Activated gamma-delta T cell treated with anti-CD3 and anti-CD28 coated beads, Interleukin-2, amount 50 U/mL, for 16 hours (primary cell): ENCODE measurements around the gene TM4SF5.

ENCODE experiments used
- DNase-seq: peaks from one replicate; pipeline ENCODE4 v3.0.0-alpha.2; 2020; ENCODE audit warnings: low read depth

The TM4SF5 gene

GRCh38 chr17:4747847-4748246 is 23.8 kb upstream of the TM4SF5 start:
- no peak for DNase-seq

- DNase-seq: no peak
These were observed 23.0 kb upstream of the TM4SF5 start for GRCh38 chr17:4748686-4749085.

GRCh38 chr17:4750606-4751005 is 21.1 kb upstream of the TM4SF5 start:
- no peak for DNase-seq

GRCh38 chr17:4751932-4752331 is 19.8 kb upstream of the TM4SF5 start:
- DNase-seq: no peak

GRCh38 chr17:4753392-4753791 is 18.3 kb upstream of the TM4SF5 start:
- no peak for DNase-seq

- DNase-seq: no peak
These were observed 11.9 kb upstream of the TM4SF5 start for GRCh38 chr17:4759776-4760236.

- no peak for DNase-seq
These were observed 7.1 kb upstream of the TM4SF5 start for GRCh38 chr17:4764595-4764994.

GRCh38 chr17:4766201-4766600 is 5.5 kb upstream of the TM4SF5 start:
- DNase-seq: no peak

- no peak for DNase-seq
These were observed 5.0 kb upstream of the TM4SF5 start for GRCh38 chr17:4766723-4767122.

- no peak for DNase-seq
These were observed 3.4 kb upstream of the TM4SF5 start for GRCh38 chr17:4768298-4768697.

- no peak for DNase-seq
These were observed 2.1 kb upstream of the TM4SF5 start for GRCh38 chr17:4769628-4770027.

GRCh38 chr17:4772235-4772613 is 538 bp downstream of the TM4SF5 start:
- no peak for DNase-seq

GRCh38 chr17:4777969-4778760 is 6.5 kb downstream of the TM4SF5 start:
- no peak for DNase-seq

GRCh38 chr17:4780325-4780955 is 8.8 kb downstream of the TM4SF5 start:
- no peak for DNase-seq

GRCh38 chr17:4782652-4783051 is 11.0 kb downstream of the TM4SF5 start:
- no peak for DNase-seq

GRCh38 chr17:4785311-4786105 is 13.8 kb downstream of the TM4SF5 start:
- DNase-seq: no peak

- no peak for DNase-seq
These were observed 14.4 kb downstream of the TM4SF5 start, which contains the start of gene VMO1 for GRCh38 chr17:4786106-4786511. Gene VMO1, minus strand, starts transcription at chr17:4786364. Its CDS starts 12 bp downstream, at chr17:4786352.

- no peak for DNase-seq
These were observed 14.8 kb downstream of the TM4SF5 start for GRCh38 chr17:4786516-4786915.

GRCh38 chr17:4788159-4788806 is 16.6 kb downstream of the TM4SF5 start:
- no peak for DNase-seq

GRCh38 chr17:4788807-4789700 is 17.4 kb downstream of the TM4SF5 start, which contains the start of gene GLTPD2:
Gene GLTPD2, plus strand, starts transcription at chr17:4788964. Its CDS starts 48 bp downstream, at chr17:4789012.
- DNase-seq: no peak

GRCh38 chr17:4789701-4789950 is 17.9 kb downstream of the TM4SF5 start:
- DNase-seq: no peak
